ENCODE measurements around the gene PUM2. TPM values are rescaled to one million over a fixed set of nuclear protein-coding genes. Genes with fewer than 3 reads are reported as not detected.

Gene PUM2
- total and polyA plus RNA-seq, 2 of the 13 experiments (the other 11 are each of a cell fraction or from before 2014, with no cell fraction given), result 69.6 to 69.8 TPM

DNA sequence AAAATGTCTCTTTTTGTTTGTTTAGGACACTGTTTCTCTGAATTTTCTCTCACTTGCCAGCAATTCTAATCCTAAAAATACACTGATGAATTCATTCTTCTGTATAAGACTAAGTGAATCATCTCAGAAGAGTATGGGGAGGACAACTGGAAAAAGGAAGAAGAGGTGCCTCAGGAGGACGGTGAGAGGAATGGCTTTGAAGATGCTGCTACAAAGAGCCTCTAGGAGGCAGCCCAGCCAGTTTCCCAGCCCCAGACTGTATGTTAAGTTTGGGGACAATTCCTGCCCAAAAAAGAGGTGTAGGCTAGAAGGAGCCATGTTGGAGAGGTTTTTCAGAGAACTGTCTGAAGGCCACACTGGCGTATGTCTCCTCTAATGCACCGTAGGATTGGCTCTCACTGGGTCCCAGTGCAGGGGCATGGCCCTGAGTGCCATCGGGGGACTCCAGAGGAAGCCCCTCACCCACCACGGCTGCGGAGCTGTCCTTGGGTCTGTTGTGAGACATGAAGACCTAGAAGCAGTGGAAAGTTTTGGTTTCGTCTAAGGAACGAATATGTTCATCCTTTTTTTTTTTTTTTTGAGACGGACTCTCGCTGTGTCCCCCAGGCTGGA lies 122.6 kb downstream of the PUM2 start:
- no peaks in the 10 kb centered on the region for H3K9me3 ChIP-seq (ENCODE audit: low read length)
- no TSS peak for BruUV-seq (replicated peaks)

DNA sequence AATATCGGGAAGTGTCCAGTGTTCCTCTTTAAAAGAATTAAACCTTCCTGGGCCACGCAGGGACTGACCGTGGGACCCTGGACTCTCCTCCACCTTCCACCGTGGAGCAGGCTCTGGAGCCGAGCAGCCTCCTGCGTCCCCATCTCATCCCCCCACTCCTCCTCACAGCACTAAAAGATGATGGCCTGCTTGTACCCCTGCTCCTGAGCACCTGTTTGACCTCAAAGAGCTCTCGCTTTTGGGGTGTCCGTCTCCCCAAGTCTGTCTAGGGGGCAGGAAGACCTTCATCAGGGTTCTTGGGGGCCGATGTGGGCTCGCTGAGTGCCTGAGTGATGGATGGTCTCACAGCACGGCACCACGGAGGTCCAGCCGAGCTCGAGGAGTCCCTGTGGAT lies 124.5 kb downstream of the PUM2 start:
- FAIRE-seq, result no peak
- Histone ChIP-seq H3K27ac (ENCODE audit: extremely low read length, insufficient read depth, low read length) (peak overlapping the region; percentile 69), H3K4me2 (ENCODE audit: low read depth, low read length) (peak overlapping the region; percentile 93)
- TF ChIP-seq ZNF160 (CRISPR knock-in tag; IDR thresholded peaks at IDR 0.05), result 0 out of 2 replicates have a peak, but pooled peaks have one; percentile 15
- TF ChIP-seq NR2C2 (CRISPR knock-in tag; IDR thresholded peaks at IDR 0.05; ENCODE audit: borderline replicate concordance), result 0 out of 2 replicates have a peak, but pooled peaks have one; percentile 7
- TF ChIP-seq RXRB (CRISPR knock-in tag; IDR thresholded peaks at IDR 0.05; ENCODE audit: borderline replicate concordance), result no peak
- TF ChIP-seq ZNF781 (CRISPR knock-in tag; IDR thresholded peaks at IDR 0.05; ENCODE audit: borderline replicate concordance, not compliant biosample characterization), result no peak
- peak; percentile 3; the same call in 1 of the 2 replicates for TF ChIP-seq ZNF446 (CRISPR knock-in tag; IDR thresholded peaks at IDR 0.05)
- TF ChIP-seq EP300 (IDR thresholded peaks at IDR 0.05; ENCODE audit: low read depth in 2 of 2, low read length in 2 of 2), result no peak
- TF ChIP-seq EP300 (CRISPR knock-in tag; IDR thresholded peaks at IDR 0.05; ENCODE audit: borderline replicate concordance), result peak; percentile 6; the same call in 1 of the 2 replicates
- TF ChIP-seq, protein P1, sequence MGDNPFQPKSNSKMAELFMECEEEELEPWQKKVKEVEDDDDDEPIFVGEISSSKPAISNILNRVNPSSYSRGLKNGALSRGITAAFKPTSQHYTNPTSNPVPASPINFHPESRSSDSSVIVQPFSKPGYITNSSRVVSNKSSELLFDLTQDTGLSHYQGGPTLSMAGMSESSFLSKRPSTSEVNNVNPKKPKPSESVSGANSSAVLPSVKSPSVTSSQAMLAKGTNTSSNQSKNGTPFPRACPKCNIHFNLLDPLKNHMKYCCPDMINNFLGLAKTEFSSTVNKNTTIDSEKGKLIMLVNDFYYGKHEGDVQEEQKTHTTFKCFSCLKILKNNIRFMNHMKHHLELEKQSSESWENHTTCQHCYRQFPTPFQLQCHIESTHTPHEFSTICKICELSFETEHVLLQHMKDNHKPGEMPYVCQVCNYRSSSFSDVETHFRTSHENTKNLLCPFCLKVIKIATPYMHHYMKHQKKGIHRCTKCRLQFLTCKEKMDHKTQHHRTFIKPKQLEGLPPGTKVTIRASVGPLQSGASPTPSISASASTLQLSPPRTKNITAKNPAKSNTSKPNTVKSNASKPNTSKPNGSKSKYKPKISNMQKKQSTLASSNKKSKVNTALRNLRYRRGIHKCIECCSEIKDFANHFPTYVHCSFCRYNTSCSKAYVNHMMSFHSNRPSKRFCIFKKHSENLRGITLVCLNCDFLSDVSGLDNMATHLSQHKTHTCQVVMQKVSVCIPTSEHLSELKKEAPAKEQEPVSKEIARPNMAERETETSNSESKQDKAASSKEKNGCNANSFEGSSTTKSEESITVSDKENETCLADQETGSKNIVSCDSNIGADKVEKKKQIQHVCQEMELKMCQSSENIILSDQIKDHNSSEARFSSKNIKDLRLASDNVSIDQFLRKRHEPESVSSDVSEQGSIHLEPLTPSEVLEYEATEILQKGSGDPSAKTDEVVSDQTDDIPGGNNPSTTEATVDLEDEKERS (CRISPR knock-in tag; IDR thresholded peaks at IDR 0.05), result 0 out of 2 replicates have a peak, but pooled peaks have one; percentile 29
- 0 out of 2 replicates have a peak, but pooled peaks have one; percentile 6 for TF ChIP-seq ETV5 (CRISPR knock-in tag; IDR thresholded peaks at IDR 0.05; ENCODE audit: borderline replicate concordance)
- 0 out of 2 replicates have a peak, but pooled peaks have one; percentile 13 for TF ChIP-seq KDM6A (CRISPR knock-in tag; IDR thresholded peaks at IDR 0.05; ENCODE audit: low read depth)
- TF ChIP-seq PCBP2 (optimal IDR thresholded peaks at IDR 0.05; ENCODE audit: low read depth, low read length, poor library complexity, severe bottlenecking), result peak; percentile 40
- TF ChIP-seq ZNF605 (CRISPR knock-in tag; IDR thresholded peaks at IDR 0.05), result 0 out of 2 replicates have a peak, but pooled peaks have one; percentile 10
- 0 out of 2 replicates have a peak, but pooled peaks have one; percentile 10 for TF ChIP-seq ZNF558 (CRISPR knock-in tag; IDR thresholded peaks at IDR 0.05; ENCODE audit: borderline replicate concordance)

More for the DNA sequence above, 122.6 kb downstream of the PUM2 start:
- Histone ChIP-seq H3K27me3 (ENCODE audit: control insufficient read depth in 1 of 2, insufficient read depth in 2 of 2, low read length in 2 of 2) (no peaks in the 10 kb centered on the region; a peak in 2 of 5 replicates), H2AFZ (ENCODE audit: low read length) (no peak overlapping the region), H3K4me1 (ENCODE audit: insufficient read depth, low read length) (peaks cover 33% of the 10 kb centered on the region), H3K36me3 (replicated peaks in 1 of 2; ENCODE audit: control insufficient read depth in 1 of 2, insufficient read depth in 2 of 2, low read length in 2 of 2) (no peaks in the 10 kb centered on the region), H3K27ac (ENCODE audit: extremely low read length, insufficient read depth, low read length) (no peak overlapping the region), H3K9ac (ENCODE audit: insufficient read depth, low read depth, low read length) (no peak overlapping the region), H3K79me2 (ENCODE audit: insufficient read depth, low read length) (peaks cover 10% of the 10 kb centered on the region), H3K4me3 (replicated peaks in 1 of 3; ENCODE audit: insufficient read depth in 1 of 3, low read depth in 2 of 3, low read length in 3 of 3) (no peak overlapping the region), H3K4me2 (ENCODE audit: low read depth, low read length) (no peak overlapping the region), H4K20me1 (ENCODE audit: insufficient read depth, low read length) (no peaks in the 10 kb centered on the region)
- no peak for TF ChIP-seq FOSL2 (CRISPR knock-in tag; IDR thresholded peaks at IDR 0.05)
- peak; percentile 77 for TF ChIP-seq ZNF263 (CRISPR knock-in tag; IDR thresholded peaks at IDR 0.05)
- ATAC-seq (no peak), DNase-seq (ENCODE audit: low spot score) (no peak), FAIRE-seq (no peak)
- ChIA-PET POLR2A (no interaction called here), CTCF (ENCODE audit: low intra/inter-chr PET ratio, low total read pairs) (no interaction called here)
- 88% methylated on average over 10 of the region's 10 CpGs for WGBS (ENCODE audit: low lambda C conversion rate)
- intact Hi-C loops (cut with micrococcal nuclease; ENCODE audit: unreplicated experiment) (loop anchor here (5.0 kb wide), 1 partner anchor 271 kb away; no protein-coding TSS in a partner anchor), in situ Hi-C loops (cut with HindIII; ENCODE audit: extremely low pct_ligation_motif_present, low pct_unique_long_range_greater_than_20kb) (loop anchor here (5.0 kb wide), 1 partner anchor 91 kb away; no protein-coding TSS in a partner anchor)

More for the DNA sequence above, 124.5 kb downstream of the PUM2 start:
- ATAC-seq (no peak), DNase-seq (ENCODE audit: low spot score) (no peak)
- H3K27me3 ChIP-seq (ENCODE audit: control insufficient read depth in 1 of 2, insufficient read depth in 2 of 2, low read length in 2 of 2), result no peaks in the 10 kb centered on the region; a peak in 1 of 5 replicates
- intact Hi-C loops (cut with micrococcal nuclease; ENCODE audit: unreplicated experiment) (loop anchor here (5.0 kb wide), 1 partner anchor 269 kb away; no protein-coding TSS in a partner anchor), in situ Hi-C loops (cut with HindIII; ENCODE audit: extremely low pct_ligation_motif_present, low pct_unique_long_range_greater_than_20kb) (loop anchor here (5.0 kb wide), 1 partner anchor 89 kb away; no protein-coding TSS in a partner anchor)
- H3K9ac ChIP-seq (ENCODE audit: insufficient read depth, low read depth, low read length), result no peak overlapping the region
- WGBS (ENCODE audit: low lambda C conversion rate), result 80% methylated on average over 13 of the region's 14 CpGs
- peak overlapping the region in 2 of 3 experiments; percentile 77 to 81; a peak in 4 of 6 replicates for H3K4me3 ChIP-seq (replicated peaks in 1 of 3; ENCODE audit: insufficient read depth in 1 of 3, low read depth in 2 of 3, low read length in 3 of 3)
- H3K9me3 ChIP-seq (ENCODE audit: low read length), result no peaks in the 10 kb centered on the region
- peak overlapping the region; percentile 28 for H2AFZ ChIP-seq (ENCODE audit: low read length)
- CTCF ChIA-PET (ENCODE audit: low intra/inter-chr PET ratio, low total read pairs), result interaction anchor here (1.2 to 2.2 kb wide), 3 partner anchors 35 to 92 kb away, joined by 4 to 18 read pairs (median 9); no protein-coding TSS in a partner anchor
- POLR2A ChIA-PET, result interaction anchor here (0.6 to 6.4 kb wide), 21 partner anchors 9 to 441 kb away, joined by 3 to 94 read pairs (median 7); partner anchors contain the start of genes GDF7 and RHOB
- H3K36me3 ChIP-seq (replicated peaks in 1 of 2; ENCODE audit: control insufficient read depth in 1 of 2, insufficient read depth in 2 of 2, low read length in 2 of 2), result no peaks in the 10 kb centered on the region
- no peaks in the 10 kb centered on the region for H4K20me1 ChIP-seq (ENCODE audit: insufficient read depth, low read length)
- H3K79me2 ChIP-seq (ENCODE audit: insufficient read depth, low read length), result peaks cover 28% of the 10 kb centered on the region
- peaks cover 35% of the 10 kb centered on the region for H3K4me1 ChIP-seq (ENCODE audit: insufficient read depth, low read length)
- BruUV-seq (replicated peaks), result TSS peak; percentile 80
